Right atrium auricular region (tissue), 2 donors: ENCODE measurements around the gene FOXP1. TPM values are rescaled to one million over a fixed set of nuclear protein-coding genes. Genes with fewer than 3 reads are reported as not detected.

Source experiments
- DNase-seq: peaks from one replicate; pipeline ENCODE4 v3.0.0-alpha.2; 2019; ENCODE audit warnings: low spot score
- H3K27ac ChIP-seq, 2 donors: fragments of 200-600 bp; sonication (generic); 1 replicate in 1 of 2; 2 replicates in 1 of 2; pipeline ENCODE4 v1.5.1; 2016 to 2019
- H3K27me3 ChIP-seq, 2 donors: fragments of 200-600 bp; sonication (generic); one replicate each; pipeline versions ENCODE4 v1.5.1 to v1.6.0; 2017 to 2019
- H3K36me3 ChIP-seq: fragments of 200-600 bp; sonication (generic); one replicate; pipeline ENCODE4 v1.5.1; 2016
- H3K4me1 ChIP-seq, 2 donors: fragments of 200-600 bp; sonication (generic); one replicate each; pipeline versions ENCODE4 v1.5.1 to v1.6.0; 2017 to 2019
- H3K4me3 ChIP-seq, 2 donors: fragments of 200-600 bp; sonication (generic); 1 replicate in 1 of 2; 2 replicates in 1 of 2; pipeline ENCODE4 v1.5.1; 2017 to 2019; ENCODE audit warnings: mild to moderate bottlenecking in 1 of 2, moderate library complexity in 1 of 2
- H3K9me3 ChIP-seq, 2 donors: fragments of 200-600 bp; sonication (generic); one replicate each; pipeline ENCODE4 v1.5.1; 2019
- total RNA-seq, 2 donors: library from RNA; depleted of rRNA; stranded (reverse); fragments of >200 nt; gene quantifications; one replicate each; pipeline ENCODE4 v1.1.0, GENCODE V29; 2016
- TF ChIP-seq, protein P1 (sequence below), 2 donors: fragments of 200-600 bp; sonication (generic); IDR thresholded peaks; one replicate each; pipeline ENCODE4 v1.5.1; 2019; ENCODE audit warnings: antibody characterized with exemption in 2 of 2

The FOXP1 gene
- total RNA-seq, 2 donors from 2014 or later = 39.2 to 59.0 TPM

DNA sequence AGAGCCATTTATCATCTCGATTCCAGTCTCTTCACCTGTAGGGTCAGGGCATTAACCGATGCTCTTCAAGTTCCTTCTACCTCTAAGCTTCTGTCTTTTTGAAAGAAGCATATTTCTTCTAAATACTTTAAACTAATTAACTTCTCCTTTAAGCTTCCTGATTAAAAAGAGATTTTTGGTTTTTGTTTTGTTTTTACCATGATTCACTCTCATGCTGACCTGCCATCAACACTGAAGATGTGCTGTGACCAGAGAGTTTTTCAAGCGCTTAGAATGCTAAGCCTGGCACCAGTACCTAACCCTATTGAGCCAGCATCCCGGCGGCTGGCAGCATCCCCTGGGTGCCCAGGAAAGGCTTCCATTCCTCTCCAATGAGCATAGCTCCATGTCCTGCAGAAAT, 89.3 kb downstream of the FOXP1 start:
- Histone ChIP-seq H3K27me3 (no peaks in the 10 kb centered on the region), H3K9me3 (no peaks in the 10 kb centered on the region), H3K27ac (no peak overlapping the region), H3K4me1 (peaks cover 0 to 32% of the 10 kb centered on the region in 2 donors), H3K36me3 (no peaks in the 10 kb centered on the region), H3K4me3 (no peak overlapping the region)
- no peak for DNase-seq
- TF ChIP-seq, protein P1, sequence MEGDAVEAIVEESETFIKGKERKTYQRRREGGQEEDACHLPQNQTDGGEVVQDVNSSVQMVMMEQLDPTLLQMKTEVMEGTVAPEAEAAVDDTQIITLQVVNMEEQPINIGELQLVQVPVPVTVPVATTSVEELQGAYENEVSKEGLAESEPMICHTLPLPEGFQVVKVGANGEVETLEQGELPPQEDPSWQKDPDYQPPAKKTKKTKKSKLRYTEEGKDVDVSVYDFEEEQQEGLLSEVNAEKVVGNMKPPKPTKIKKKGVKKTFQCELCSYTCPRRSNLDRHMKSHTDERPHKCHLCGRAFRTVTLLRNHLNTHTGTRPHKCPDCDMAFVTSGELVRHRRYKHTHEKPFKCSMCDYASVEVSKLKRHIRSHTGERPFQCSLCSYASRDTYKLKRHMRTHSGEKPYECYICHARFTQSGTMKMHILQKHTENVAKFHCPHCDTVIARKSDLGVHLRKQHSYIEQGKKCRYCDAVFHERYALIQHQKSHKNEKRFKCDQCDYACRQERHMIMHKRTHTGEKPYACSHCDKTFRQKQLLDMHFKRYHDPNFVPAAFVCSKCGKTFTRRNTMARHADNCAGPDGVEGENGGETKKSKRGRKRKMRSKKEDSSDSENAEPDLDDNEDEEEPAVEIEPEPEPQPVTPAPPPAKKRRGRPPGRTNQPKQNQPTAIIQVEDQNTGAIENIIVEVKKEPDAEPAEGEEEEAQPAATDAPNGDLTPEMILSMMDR (IDR thresholded peaks at IDR 0.05) = no peak

GRCh38 chr3:71492974-71493771, 90.4 kb downstream of the FOXP1 start:
- H3K36me3 ChIP-seq = no peaks in the 10 kb centered on the region
- no peaks in the 10 kb centered on the region for H3K9me3 ChIP-seq
- H3K4me1 ChIP-seq = peaks cover 0 to 25% of the 10 kb centered on the region in 2 donors
- TF ChIP-seq, protein P1 (IDR thresholded peaks at IDR 0.05) = no peak
- H3K4me3 ChIP-seq = no peak overlapping the region
- no peaks in the 10 kb centered on the region for H3K27me3 ChIP-seq
- DNase-seq = no peak
- no peak overlapping the region for H3K27ac ChIP-seq

DNA sequence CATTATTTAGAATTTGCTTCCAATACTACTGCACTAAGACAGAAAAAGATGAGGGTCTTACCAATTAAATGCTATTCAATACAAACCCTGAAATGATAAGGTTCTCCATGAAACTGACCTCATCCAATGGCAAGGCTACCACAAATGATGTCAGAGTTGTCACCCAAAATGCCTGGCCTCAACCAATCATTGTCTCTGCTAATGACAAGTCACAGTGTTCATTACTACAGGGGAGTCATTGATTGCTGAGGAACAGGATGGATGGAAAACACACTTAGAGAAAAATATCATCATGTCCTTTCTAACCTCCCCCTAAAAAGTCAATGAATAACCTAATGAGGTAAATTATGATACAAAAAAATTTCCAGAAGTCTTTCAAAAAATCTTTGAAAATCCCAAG, 91.0 kb downstream of the FOXP1 start:
- TF ChIP-seq, protein P1 (IDR thresholded peaks at IDR 0.05) = no peak
- no peak for DNase-seq
- Histone ChIP-seq H3K27me3 (no peaks in the 10 kb centered on the region), H3K4me1 (peaks cover 0 to 19% of the 10 kb centered on the region in 2 donors), H3K27ac (no peak overlapping the region), H3K4me3 (no peak overlapping the region), H3K9me3 (no peaks in the 10 kb centered on the region), H3K36me3 (no peaks in the 10 kb centered on the region)

DNA sequence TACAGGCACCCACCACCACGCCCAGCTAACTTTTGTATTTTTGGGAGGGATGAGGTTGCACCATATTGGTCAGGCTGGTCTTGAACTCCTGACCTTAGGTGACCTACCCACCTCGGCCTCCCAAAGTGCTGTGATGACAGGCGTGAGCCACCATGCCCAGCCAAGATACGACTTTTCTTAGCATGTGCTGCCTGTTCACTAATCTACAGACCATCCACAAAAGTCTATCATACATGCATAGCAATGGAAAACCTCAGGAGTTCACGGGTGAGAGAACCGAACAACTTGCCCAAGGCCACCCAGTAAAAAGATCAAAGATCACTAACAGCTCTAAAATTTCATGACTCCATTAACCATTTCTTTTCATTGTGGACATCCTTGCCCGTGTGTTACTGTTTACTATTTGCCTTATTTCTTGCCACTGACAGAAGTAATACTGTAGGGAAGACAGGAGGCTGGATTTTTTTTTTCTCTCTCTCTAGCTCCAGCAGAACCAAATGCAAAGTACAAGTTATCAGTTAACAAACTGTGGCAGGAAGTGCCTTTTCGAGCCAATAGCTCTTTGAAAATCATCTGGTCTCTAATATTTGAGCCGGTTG, 92.3 kb downstream of the FOXP1 start:
- Histone ChIP-seq H3K4me1 (peaks cover 0 to 6% of the 10 kb centered on the region in 2 donors), H3K36me3 (no peaks in the 10 kb centered on the region), H3K9me3 (no peaks in the 10 kb centered on the region), H3K27me3 (no peaks in the 10 kb centered on the region), H3K27ac (no peak overlapping the region), H3K4me3 (no peak overlapping the region)
- TF ChIP-seq, protein P1 (IDR thresholded peaks at IDR 0.05) = no peak
- DNase-seq = no peak

DNA sequence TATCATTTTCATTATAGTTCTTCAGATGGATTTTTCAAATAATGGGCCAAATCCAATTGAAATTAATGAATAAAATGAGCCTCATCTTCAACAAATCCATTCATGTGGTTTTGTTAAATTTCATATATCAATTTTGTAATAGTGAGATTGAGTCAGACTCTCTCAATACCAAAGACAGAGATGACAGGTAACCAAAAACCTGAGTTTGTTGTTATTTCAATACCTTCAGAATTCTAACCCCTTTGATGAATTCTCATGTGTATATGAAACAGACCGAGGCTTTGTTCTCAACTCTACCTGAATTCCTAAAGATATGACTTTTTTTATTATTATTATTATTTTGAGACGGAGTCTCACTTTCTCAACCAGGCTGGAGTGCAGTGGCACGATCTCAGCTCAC, 92.8 kb downstream of the FOXP1 start:
- no peak for DNase-seq
- H3K27me3 ChIP-seq = no peaks in the 10 kb centered on the region
- H3K36me3 ChIP-seq = no peaks in the 10 kb centered on the region
- H3K9me3 ChIP-seq = no peaks in the 10 kb centered on the region
- peaks cover 0 to under 1% of the 10 kb centered on the region in 2 donors for H3K4me1 ChIP-seq
- no peak overlapping the region for H3K4me3 ChIP-seq
- TF ChIP-seq, protein P1 (IDR thresholded peaks at IDR 0.05) = no peak
- no peak overlapping the region for H3K27ac ChIP-seq
